SU-DHL-6 (cell line): ENCODE measurements around the gene DNAH3.

ENCODE experiments used
- EZH2phosphoT487 ChIP-seq: fragments of 200-600 bp; sonication (generic), shearing (Covaris generic); conservative IDR thresholded peaks from 2 replicates; pipeline ENCODE4 v1.6.1; 2018; ENCODE audit warnings: mild to moderate bottlenecking, antibody characterized with exemption, low read length, moderate library complexity, mixed read lengths
- TF ChIP-seq, protein P1 (sequence below): fragments of 200-600 bp; sonication (generic); IDR thresholded peaks from one replicate; pipeline ENCODE4 v1.5.1; 2017; ENCODE audit warnings: antibody characterized with exemption, mild to moderate bottlenecking, low read length, moderate library complexity; ENCODE audit not compliant: insufficient read depth, poor library complexity, severe bottlenecking

DNA sequence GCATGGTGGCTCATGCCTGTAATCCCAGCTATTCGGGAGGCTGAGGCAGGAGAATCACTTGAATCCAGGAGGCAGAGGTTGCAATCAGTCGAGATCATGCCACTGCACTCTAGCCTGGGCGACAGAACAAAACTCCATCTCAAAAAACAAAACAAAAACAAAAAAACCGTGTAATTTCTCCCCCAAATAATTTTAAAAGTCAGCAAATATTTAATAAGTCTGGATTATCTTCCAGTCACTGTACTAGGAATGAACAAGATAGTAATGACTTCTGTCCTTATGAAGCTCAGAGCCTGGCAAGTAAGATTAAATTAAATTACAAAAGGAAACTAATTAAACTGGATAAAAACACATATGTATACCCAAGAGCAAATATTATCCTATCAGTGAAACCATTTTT, 113.5 kb downstream of the DNAH3 start:
- TF ChIP-seq, protein P1, sequence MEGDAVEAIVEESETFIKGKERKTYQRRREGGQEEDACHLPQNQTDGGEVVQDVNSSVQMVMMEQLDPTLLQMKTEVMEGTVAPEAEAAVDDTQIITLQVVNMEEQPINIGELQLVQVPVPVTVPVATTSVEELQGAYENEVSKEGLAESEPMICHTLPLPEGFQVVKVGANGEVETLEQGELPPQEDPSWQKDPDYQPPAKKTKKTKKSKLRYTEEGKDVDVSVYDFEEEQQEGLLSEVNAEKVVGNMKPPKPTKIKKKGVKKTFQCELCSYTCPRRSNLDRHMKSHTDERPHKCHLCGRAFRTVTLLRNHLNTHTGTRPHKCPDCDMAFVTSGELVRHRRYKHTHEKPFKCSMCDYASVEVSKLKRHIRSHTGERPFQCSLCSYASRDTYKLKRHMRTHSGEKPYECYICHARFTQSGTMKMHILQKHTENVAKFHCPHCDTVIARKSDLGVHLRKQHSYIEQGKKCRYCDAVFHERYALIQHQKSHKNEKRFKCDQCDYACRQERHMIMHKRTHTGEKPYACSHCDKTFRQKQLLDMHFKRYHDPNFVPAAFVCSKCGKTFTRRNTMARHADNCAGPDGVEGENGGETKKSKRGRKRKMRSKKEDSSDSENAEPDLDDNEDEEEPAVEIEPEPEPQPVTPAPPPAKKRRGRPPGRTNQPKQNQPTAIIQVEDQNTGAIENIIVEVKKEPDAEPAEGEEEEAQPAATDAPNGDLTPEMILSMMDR = no peak
- no peak for TF ChIP-seq EZH2phosphoT487
